ENCODE data around the gene HDAC7.

The HDAC7 gene

GRCh38 chr12:47791351-47791746 lies 28.4 kb downstream of the HDAC7 start:
- no peak for DNase-seq

GRCh38 chr12:47790676-47791350 lies 28.9 kb downstream of the HDAC7 start:
- DNase-seq, result no peak

GRCh38 chr12:47789712-47790489 lies 29.8 kb downstream of the HDAC7 start:
- no peak for DNase-seq

GRCh38 chr12:47789141-47789540 lies 30.6 kb downstream of the HDAC7 start:
- DNase-seq, result no peak

- DNase-seq, result no peak
Measured at GRCh38 chr12:47787596-47788319, 31.9 kb downstream of the HDAC7 start.

- no peak for DNase-seq
Measured at GRCh38 chr12:47786662-47787280, 32.9 kb downstream of the HDAC7 start.

- DNase-seq, result no peak
Measured at GRCh38 chr12:47785887-47786661, 33.6 kb downstream of the HDAC7 start.

- no peak for DNase-seq
Measured at GRCh38 chr12:47785036-47785886, 34.4 kb downstream of the HDAC7 start.

- no peak for DNase-seq
Measured at GRCh38 chr12:47783821-47784819, 35.6 kb downstream of the HDAC7 start.

GRCh38 chr12:47783024-47783755 lies 36.5 kb downstream of the HDAC7 start:
- no peak for DNase-seq

- no peak for DNase-seq
Measured at GRCh38 chr12:47782372-47782770, 37.3 kb downstream of the HDAC7 start.

GRCh38 chr12:47781479-47782371 lies 38.0 kb downstream of the HDAC7 start:
- no peak for DNase-seq

GRCh38 chr12:47779943-47780504 lies 39.7 kb downstream of the HDAC7 start:
- no peak for DNase-seq

- DNase-seq, result peak; percentile 99
Measured at GRCh38 chr12:47779301-47779942, 40.3 kb downstream of the HDAC7 start.

- DNase-seq, result no peak
Measured at GRCh38 chr12:47778881-47779280, 40.8 kb downstream of the HDAC7 start.

- no peak for DNase-seq
Measured at GRCh38 chr12:47777741-47778558, 41.8 kb downstream of the HDAC7 start.

- DNase-seq, result no peak
Measured at GRCh38 chr12:47777151-47777550, 42.6 kb downstream of the HDAC7 start.
